HL-60 (cell line): Measurements from ENCODE around the gene PRIMA1.

Experiments
- DNase-seq, 2 experiments: peaks; one replicate each; pipeline ENCODE4 v3.0.0-alpha.2; 2010 to 2020; ENCODE audit warnings: low read depth in 1 of 2, low spot score in 1 of 2
- H3K27ac ChIP-seq: fragments of 250-450 bp; sonication (Bioruptor Pico); replicated peaks from 2 replicates; pipeline ENCODE4 v1.5.1; 2020; ENCODE audit warnings: mild to moderate bottlenecking, moderate library complexity
- H3K27me3 ChIP-seq: fragments of 250-450 bp; sonication (Bioruptor Pico); 2 replicates; pipeline ENCODE4 v1.5.1; 2021; ENCODE audit warnings: mild to moderate bottlenecking, moderate library complexity; ENCODE audit not compliant: insufficient read depth, poor library complexity, severe bottlenecking
- H3K4me3 ChIP-seq: replicated peaks from 2 replicates; pipeline ENCODE4 v1.5.1; 2011; ENCODE audit warnings: mild to moderate bottlenecking, control low read depth, low read length; ENCODE audit not compliant: insufficient read depth
- CTCF ChIP-seq: IDR thresholded peaks from one replicate; pipeline ENCODE4 v1.5.1; 2011; ENCODE audit warnings: low read length, control low read depth, inconsistent platforms; ENCODE audit not compliant: insufficient read depth
- GABPA ChIP-seq: IDR thresholded peaks from 2 replicates; pipeline ENCODE4 v1.6.1; 2012; ENCODE audit warnings: low read depth
- POLR2AphosphoS5 ChIP-seq: IDR thresholded peaks from 2 replicates; pipeline ENCODE4 v1.6.1; 2012; ENCODE audit warnings: low read depth
- REST ChIP-seq: IDR thresholded peaks from 2 replicates; pipeline ENCODE4 v1.6.1; 2012; ENCODE audit warnings: low read depth; ENCODE audit not compliant: insufficient replicate concordance
- SPI1 ChIP-seq: IDR thresholded peaks from 2 replicates; pipeline ENCODE4 v1.6.1; 2012; ENCODE audit warnings: low read depth, mild to moderate bottlenecking, borderline replicate concordance

PRIMA1 gene

GRCh38 chr14:93720076-93720815, 68.0 kb downstream of the PRIMA1 start:
- peaks cover 3% of the 10 kb centered on the region for H3K27me3 ChIP-seq
- no peak for TF ChIP-seq GABPA
- no peak for DNase-seq
- no peak overlapping the region for H3K4me3 ChIP-seq
- H3K27ac ChIP-seq = no peak overlapping the region

- no peak overlapping the region for H3K27ac ChIP-seq
- H3K4me3 ChIP-seq = no peak overlapping the region
- H3K27me3 ChIP-seq = peaks cover 3% of the 10 kb centered on the region
- TF ChIP-seq REST = no peak
- TF ChIP-seq CTCF = no peak
- TF ChIP-seq SPI1 = no peak
- no peak for TF ChIP-seq POLR2AphosphoS5
- TF ChIP-seq GABPA = no peak
- no peak for DNase-seq
These were observed 69.0 kb downstream of the PRIMA1 start for GRCh38 chr14:93719256-93719655.

- TF ChIP-seq REST = no peak
- TF ChIP-seq SPI1 = no peak
- no peak for TF ChIP-seq CTCF
- no peak for TF ChIP-seq POLR2AphosphoS5
- TF ChIP-seq GABPA = no peak
- Histone ChIP-seq H3K27me3 (peaks cover 3% of the 10 kb centered on the region), H3K27ac (no peak overlapping the region), H3K4me3 (no peak overlapping the region)
- no peak for DNase-seq
These were observed 70.5 kb downstream of the PRIMA1 start for GRCh38 chr14:93717668-93718320.

- DNase-seq = no peak
- H3K27ac ChIP-seq = no peak overlapping the region
- TF ChIP-seq SPI1 (no peak), REST (no peak), CTCF (no peak), GABPA (no peak), POLR2AphosphoS5 (no peak)
These were observed 71.3 kb downstream of the PRIMA1 start for GRCh38 chr14:93716746-93717667.

More at GRCh38 chr14:93716746-93717667, 71.3 kb downstream of the PRIMA1 start:
- Histone ChIP-seq H3K27me3 (peaks cover 3% of the 10 kb centered on the region), H3K4me3 (no peak overlapping the region)
